Thyroid gland (tissue), 4 donors: ENCODE measurements around the gene STAB1.

Experiments used
- CTCF ChIP-seq, 6 experiments: fragments of 200-600 bp in 3 of 6; fragments of 450-650 bp in 3 of 6; sonication (generic) in 3 of 6; IDR thresholded peaks; one replicate each; pipeline ENCODE4 v1.5.1; 2016 to 2019; ENCODE audit warnings: antibody characterized with exemption in 6 of 6, mild to moderate bottlenecking in 2 of 6, inconsistent platforms in 1 of 6, moderate library complexity in 1 of 6
- POLR2A ChIP-seq, 2 donors: fragments of 450-650 bp; IDR thresholded peaks; one replicate each; pipeline ENCODE4 v1.6.1; 2017; ENCODE audit warnings: antibody characterized with exemption in 2 of 2, mild to moderate bottlenecking in 2 of 2, moderate library complexity in 1 of 2

DNA sequence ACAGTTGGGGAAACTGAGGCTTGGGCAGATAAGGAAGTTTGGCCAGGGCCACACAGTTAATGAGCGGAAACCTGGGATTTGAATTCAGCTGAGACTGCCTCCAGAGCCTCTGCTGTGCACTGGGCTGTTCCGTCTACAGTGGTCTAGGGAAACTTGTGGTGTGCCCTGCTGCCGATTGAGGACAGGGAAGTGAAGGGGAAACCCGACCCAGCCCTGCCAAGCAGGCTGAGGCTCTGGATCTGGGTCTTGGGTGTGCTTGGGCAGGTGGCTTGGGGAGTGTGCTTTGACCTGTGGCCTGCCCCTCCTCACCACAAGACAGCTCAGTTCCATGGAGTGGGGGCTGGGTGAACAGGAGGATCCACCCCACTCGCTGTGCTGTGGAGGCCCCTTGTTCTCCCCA lies 22.1 kb upstream of the STAB1 start:
- no peak for TF ChIP-seq CTCF (IDR thresholded peaks at IDR 0.05)
- TF ChIP-seq POLR2A (IDR thresholded peaks at IDR 0.05): no peak
